CD4-positive, alpha-beta T cell treated with Interferon alpha-2 for 1 hour (primary cell): ENCODE data around the gene PEDS1.
"Not testable (repeated sequence)": the region's sequence is repeated elsewhere in the genome, so short reads cannot be mapped to it uniquely, and the experiment has no call there.

ENCODE experiments used
- DNase-seq, 2 donors: peaks; one replicate each; pipeline ENCODE4 v3.0.0-alpha.2; 2020 to 2022

The PEDS1 gene

DNA sequence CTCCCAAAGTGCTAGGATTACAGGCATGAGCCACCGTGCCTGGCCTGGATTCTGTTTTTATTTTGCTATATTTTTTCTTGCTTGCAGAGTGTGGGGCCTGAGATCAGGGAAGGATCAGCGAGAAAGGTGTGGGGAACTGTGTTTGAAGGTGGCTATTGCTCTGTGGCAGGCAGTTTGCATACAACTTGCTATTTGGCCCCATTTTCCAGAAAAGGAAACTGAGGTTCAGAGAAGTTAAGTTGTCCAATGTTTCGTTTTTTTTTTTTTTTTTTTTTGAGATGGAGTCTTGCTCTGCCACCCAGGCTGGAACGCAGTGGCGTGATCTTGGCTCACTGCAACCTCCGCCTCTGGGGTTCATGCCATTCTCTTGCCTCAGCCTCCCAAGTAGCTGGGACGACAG lies 8.0 kb upstream of the PEDS1 start:
- DNase-seq, result not testable (repeated sequence)

DNA sequence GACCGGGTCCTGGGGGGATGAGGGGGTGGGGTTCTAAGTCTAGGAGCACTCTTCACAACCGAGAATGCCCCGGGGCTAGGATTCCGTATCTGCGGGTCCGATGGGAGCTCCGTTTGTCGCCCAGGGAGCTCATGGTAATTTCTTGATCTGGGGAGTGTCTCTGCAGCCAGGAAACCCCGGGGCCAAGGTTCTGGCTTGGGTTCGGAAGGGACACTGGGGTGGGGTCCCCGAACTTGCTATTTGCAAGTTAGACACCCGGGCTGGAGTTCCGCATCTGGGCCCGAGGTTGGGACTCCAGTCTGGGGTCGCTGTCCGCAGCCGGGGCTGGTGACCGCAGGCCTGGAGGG lies 397 bp downstream of the PEDS1 start:
- no peak for DNase-seq

DNA sequence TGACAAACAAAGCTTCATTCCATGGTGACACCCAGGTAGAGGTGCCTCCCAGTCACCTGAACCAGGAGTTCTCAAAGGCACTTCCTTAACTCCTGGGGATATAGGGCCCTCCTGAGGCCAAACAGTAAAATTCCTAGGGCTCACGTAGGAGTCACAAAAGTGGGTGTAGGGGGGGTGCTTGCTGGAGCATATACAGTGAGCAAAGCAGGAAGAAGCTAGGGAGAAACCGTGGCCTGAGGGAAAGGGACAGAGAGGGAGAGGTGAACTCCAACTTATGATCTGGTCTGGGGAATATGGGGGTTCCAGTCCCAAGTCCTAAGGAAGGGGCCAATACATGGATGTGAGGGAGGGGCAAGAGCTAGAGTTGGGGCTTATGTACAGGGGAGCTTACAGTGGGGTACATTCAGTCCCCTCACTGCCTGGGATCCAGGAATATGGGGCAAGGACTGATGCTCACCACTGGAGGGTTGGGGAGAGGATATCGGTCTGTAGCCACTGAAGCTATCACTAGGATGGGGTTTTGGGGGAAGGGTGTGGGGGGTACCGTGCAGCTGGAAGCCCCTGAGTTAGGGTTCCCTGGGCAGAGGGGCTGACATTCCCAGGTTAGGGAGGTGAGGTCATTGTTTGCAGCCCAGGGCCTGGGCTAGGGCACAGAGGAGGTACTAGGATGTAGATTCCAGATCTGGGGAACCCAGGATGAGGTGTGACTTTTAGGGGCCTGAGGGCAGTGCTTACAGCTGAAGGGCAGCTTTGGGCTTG lies 950 bp downstream of the PEDS1 start:
- peak in 1 of 2 donors; percentile 13 for DNase-seq

DNA sequence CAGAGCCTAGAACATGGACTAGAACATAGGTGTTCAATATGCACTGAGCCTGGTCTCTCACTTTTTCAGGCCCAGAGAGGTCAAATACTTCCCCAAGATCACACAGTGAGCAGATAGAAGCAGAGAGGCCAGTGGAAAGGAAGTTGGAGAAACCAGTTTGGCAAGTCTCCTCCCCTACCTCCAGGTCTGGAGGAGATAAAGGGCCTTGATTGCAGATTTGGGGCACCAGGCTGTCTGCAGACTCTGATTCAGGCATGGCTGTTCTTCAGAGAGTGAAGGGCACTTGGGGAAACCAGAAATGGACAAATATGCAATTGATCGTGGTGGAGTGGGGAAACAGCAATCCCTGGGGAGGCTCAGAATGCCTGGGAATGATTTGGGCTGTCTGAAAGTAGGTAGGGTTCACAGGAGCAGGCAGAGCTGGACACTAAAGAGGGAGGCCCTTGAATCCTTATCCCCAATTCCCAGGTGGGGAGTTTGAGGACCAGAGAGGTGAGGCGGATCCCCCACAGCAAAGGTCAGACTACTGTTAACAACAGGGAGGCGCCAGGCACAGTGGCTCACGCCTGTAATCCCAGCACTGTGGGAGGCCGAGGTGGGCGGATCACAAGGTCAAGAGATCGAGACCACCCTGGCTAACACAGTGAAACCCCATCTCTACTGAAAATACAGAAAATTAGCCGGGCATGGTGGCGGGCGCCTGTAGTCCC lies 2.3 kb downstream of the PEDS1 start:
- DNase-seq, result no peak

DNA sequence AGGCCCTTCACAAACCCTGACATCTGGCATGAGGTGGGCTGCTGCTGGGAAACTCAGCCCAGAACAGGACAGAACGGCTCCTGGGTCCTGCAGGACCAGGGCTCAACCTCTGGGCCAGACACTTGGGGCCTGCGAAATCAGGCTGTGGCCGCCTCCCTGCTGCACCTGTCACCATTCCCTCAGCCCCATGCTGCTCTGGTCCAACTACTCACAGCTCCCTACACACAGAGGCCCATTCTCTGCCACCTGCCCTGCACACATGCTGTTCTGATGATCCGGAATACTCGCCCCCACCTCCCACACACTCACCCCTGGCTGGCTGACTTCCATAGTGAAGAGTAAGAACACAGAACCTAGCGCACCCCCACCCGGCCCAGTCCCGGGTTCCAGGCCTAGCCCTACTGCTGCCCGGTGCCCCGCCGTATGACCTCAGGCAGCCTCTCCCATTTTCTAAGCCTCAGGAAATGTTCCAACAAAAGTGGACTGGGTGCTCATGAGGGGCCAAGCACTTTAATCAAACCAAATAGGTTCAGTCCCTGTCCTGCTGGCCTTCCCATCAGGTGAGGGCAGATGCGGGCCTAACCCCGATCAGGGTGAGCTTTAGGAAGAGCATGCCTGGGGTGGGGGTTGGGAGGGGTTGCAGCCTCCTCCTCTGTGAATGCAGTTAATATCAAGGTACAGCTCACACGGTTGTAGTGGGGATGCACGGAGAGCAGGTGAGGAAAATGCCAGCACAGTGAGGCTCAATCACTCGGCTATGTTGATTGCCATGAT lies 3.9 kb downstream of the PEDS1 start:
- no peak for DNase-seq

DNA sequence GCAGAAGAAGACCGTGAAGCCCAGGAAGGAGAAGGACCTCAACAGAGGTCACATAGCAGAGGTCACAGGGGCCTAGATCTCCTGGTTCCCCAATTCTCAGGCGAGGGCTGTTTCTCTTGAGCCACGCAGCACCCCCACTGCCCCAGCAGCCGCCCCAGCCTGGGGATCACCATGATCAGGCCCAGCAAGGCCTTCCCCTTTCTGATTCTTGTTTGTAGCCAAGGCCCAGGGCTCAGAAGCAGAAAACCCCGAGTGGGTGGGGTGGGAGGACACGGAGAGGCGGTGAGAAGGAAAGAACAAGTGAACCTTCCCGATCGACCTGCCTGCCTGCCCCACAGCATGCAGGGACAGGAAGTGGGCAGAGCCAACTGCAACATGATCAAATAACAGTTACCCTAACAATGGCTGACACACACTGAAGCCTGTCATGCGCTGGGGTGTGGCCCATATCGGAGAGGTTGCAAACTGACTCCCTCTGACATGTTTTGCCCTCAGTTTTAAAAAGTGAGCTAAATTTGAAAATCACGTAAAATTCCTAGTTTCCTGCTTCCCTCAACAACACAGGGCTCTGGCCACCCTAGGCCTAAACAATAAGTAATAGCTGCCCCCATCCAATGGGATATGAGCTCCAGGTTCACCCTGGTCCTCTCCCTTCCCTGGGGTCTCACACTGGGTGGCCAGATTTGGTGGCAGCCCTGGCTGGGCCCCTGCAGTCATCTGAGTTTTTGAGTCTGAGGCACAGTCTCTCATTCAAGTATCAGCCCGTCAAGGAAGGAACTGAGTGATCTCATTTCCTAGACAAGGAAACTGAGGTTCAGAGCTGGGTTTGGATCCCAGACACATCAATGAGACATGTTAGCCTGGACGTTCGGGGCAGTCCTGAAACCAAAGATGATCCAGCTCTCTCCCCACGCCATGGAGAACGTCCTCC lies 6.5 kb downstream of the PEDS1 start:
- peak; percentile 82 to 86 for DNase-seq

DNA sequence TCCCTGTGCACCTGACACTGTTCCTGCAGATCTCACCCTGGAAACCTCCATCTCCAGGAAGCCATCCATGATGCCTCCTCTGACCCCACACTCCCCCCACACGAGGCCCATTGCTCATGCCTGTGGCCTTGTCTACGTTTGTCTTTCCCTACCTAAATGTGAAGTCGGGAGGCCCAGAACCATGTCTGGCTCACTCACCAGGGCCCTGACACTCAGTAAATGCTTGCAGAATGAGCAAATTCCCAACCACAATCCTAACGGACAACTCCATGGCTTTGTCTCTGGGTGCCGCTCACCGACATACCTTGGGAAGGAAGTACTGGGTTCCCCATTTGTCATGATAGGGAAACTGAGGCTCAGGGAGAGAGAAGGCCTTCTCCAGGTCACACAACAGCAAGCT lies 7.3 kb downstream of the PEDS1 start:
- no peak for DNase-seq

DNA sequence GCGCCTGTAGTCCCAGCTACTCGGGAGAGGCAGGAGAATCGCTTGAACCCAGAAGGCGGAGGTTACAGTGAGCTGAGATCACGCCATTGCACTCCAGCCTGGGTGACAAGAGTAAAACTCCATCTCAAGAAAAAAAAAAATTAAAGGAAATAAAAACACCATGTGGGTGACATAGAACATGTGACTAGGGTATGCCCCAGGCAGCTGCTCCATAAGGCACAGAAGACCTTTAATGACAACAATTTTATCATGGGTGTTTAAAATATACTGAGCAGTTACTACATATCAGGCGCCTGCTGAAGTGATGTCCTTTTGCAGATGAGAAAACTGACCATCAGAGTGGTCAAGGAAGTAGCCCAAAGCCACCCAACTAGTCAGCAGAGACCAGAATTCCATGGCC lies 8.0 kb downstream of the PEDS1 start:
- no peak for DNase-seq

DNA sequence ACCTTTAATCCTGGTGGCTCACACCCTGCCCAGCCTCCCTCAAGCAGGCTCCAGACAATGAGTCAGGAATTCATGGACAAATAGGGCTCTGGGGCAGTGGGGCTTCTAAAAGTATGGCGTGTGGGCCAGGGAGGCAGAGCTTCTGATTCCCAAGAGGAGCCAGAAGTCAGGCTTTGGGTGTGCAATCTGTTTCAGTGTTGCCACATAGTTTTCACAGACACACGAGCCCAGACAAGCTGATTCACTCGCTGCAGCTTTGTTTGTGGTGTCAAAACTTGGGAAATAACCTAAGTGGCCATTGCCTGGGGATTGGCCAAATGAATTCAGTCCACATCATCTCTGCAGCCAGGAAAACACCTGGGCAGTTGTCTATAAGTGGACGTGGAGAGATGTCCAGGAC lies 9.2 kb downstream of the PEDS1 start:
- DNase-seq, result peak in 1 of 2 donors; percentile 52

DNA sequence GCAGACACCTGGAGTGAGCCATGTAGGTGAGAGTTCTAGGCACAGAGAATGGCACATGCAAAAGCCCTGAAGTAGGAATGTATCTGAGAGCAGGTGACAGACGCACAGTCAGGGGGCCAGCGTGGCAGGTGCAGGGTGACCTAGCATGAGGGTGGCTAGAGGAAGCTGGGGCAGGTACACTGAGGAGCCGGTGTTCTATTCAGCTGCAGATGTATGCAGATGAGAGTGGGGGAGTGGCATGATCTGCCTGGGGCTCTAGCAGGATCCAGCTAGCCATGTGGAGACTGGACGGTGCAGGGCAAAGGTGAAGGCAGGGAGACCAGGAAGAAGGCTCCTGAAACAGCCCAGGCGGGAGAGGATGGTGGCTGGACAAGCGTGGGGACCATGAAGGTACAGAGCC lies 10.7 kb downstream of the PEDS1 start:
- no peak for DNase-seq

DNA sequence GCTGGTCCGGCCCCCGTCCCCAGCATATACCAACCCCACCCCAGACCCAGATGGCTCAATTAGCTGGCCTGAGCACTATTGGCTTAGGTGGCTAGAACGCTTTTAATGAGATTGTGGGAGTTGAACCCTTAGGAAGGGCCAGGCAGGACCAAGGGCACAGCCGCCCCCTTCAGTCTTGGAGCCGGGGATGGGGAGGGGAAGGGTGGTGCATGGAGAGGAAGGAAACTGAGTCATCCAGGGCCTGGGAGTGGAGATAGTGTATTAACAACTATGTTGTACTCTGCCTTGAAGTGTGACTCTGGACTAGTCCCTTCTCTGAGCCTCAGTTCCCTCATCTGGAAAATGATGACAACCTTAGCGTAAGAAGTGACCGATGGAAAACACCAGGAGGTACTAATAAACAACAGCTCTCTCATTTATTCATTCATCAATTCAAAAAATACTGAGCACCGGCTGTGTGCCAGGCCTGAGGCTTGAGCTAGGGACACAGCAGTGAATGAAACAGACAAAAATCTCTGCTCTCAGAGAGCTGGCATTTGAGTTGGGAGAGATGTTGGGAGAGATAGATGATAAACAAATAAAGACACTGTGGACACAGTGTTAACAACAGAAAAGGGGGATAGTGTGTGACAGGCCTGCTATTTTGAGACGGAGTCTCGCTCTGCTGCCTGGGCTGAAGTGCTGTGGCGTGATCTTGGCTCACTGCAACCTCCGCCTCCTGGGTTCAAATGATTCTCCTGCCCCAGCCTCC lies 11.5 kb downstream of the PEDS1 start:
- no peak for DNase-seq

DNA sequence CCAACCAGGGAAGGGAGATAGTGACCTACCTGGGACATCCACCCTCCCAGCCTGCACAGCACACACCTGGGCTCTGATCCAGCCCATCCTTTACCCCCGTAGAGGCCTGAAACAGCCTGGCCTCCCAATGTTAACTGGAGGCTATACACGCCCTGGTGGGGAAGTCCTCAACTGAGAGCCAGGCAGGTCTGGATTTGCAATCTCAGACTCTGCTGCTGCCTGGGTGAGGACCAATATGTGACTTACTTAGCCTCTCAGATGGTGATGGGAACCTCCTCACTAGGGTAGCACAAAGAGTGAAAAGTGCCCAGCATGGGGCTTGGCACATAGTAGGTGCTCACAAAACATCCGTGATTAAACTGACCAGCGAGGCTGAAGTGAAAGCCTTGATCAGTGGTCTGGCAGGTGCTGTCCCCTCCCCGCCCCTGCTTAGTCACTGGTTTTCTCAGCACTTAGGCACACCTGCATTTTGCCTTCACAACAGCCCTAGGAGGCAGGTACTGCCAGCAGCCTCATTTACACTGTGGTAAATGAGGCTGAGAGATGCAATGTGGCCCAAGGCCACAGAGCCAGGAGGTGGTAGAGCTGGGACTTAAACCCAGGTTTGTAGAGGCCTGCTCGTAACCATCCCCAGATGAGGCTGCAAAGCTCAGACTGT lies 12.4 kb downstream of the PEDS1 start:
- DNase-seq, result no peak

DNA sequence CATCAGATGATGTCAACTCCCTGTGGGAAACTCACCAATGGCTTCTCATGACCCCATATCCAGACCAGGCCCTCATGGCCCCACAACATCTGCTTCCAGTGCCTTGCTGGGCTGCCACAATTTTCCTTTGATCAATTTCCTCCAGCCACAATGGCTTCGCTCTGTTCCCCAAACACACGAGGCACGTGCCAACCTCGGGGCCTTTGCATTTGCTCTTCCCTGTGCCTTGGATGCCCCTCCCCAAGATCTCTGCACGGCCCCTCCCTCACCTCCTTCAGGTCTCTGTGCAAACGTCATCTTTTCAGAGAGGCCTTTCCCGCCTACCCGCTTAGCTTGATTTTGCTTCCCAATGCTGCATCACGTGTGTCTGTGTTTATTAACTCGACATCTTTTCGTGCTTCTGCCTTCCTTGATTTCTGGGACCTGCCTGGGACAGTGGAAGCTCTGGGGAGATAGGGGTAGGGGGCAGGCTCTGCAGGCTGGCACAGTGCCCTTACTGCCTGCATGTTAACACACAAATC lies 13.1 kb downstream of the PEDS1 start:
- no peak for DNase-seq

DNA sequence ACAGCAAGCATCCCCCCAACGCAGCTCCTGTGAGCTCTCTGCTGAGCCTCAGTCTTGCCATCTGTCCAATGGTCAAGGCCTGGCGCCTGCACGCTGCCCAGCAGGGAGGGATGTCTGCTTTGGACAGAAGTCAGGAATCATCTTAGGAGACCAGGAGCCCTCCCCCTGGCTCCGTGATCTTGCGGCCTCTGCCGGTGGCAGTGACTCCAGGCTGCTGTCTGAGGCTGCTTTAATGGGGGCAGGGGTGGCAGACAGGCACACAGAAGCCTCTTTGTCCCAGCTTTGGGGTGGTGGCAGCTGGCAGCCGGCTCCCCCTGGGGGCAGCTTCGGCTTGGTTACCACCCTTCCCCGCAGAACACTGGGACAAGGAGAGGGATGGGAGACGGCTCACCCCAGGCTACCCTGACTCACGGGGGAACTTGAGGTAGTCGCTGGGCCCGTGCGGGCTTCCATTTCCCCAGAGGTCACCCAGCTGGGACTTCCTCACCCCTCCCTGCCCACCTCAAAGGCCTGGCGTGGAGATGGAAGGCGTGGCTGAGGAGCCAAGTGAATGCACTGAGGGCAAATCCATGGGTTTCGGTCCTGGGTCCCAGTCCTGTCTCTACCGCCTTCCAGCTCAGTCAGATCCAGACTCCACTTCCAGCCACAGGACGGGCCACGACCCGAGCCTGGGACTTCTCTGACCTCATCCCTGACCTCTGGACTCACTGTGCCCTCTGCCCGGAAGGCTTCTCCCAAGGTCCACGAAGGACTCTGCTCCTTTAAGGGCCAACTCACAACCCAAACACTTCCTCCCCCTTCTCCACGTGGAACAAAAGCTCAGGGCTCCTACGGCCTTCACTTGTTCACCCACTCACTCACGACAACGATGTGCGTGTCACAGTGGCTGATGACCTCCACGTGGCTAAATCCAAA lies 14.8 kb downstream of the PEDS1 start:
- DNase-seq, result no peak

DNA sequence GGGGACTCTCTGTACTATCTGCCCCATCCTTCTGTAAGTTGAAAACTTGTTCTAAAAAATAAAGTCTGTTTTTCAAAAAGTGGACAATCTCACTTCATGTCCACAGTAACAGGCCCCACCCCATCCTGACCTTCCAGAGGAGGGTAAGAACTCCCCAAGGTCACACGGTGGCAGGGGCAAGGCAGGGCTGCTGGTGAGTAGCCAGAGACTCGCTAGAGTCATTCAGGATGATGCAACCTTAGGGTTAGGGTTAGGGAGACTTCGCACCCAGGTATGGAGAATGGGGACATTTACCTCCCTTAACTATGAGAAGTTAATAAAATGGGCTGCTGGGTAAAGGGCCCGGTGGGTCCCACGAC lies 15.4 kb downstream of the PEDS1 start:
- no peak for DNase-seq

DNA sequence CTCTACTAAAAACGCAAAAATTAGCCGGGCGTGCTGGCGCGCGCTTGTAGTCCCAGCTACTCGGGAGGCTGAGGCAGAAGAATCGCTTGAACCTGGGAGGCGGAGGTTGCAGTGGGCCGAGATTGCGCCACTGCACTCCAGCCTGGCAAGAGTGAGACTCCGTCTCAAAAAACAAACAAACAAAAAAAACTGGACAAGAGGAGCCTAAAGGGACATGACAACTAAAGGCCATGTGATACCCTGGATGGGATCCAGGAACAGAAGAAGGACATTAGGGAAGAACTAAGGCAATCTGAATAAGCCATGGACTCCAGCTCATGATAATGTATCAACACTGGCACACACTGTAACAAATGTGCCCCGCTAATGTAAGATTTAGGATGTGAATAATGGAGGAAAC lies 15.8 kb downstream of the PEDS1 start:
- not testable (repeated sequence) for DNase-seq

DNA sequence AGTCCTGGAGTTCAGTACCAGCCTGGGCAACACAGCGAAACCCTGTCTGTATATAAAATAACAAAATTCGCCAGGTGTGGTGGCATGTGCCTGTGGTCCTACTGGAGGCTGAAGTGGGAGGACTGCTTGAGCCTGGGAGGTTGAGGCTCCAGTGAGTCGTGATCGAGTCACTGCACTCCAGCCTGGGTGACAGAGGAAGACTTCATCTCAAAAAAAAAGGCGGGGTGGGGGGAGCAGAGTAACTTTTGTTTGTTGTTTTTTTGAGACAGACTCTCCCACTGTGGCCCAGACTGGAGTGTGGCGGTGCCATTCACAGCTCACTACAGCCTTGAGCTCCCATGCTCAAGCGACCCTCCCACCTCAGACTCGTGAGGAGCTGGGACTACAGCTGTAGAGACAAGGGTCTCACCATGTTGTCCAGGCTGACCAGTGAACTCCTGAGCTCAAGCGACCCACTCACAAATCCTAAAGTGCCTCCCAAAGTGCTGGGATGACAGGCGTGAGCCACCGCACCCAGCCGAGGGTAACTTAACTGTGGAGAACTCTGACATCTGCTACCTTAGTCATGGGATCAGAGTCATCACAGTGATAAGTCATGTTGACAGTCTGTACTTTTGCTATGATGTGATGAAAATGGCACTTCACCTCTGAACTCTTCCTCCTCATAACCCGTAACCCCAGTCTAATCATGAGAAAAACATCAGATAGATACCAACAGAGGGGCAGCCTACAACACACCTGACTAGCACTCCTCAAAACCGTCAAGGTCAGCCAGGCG lies 16.5 kb downstream of the PEDS1 start:
- DNase-seq, result no peak

DNA sequence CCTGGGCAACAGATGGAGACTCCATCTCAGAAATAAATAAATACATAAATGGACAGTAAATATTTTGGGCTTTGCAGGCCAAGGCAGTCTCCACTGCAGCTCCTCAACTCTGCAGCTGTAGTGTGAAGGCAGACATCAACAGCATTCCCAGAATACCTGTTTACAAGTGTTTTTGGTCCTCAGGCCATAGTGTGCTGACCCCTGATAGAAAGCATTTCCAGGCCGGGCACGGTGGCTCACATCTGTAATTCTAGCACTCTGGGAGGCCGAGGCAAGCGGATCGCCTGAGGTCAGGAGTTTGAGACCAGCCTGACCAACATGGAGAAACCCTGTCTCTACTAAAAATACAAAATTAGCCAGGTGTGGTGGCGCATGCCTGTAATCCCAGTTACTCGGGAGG lies 18.4 kb downstream of the PEDS1 start:
- DNase-seq, result not testable (repeated sequence)

DNA sequence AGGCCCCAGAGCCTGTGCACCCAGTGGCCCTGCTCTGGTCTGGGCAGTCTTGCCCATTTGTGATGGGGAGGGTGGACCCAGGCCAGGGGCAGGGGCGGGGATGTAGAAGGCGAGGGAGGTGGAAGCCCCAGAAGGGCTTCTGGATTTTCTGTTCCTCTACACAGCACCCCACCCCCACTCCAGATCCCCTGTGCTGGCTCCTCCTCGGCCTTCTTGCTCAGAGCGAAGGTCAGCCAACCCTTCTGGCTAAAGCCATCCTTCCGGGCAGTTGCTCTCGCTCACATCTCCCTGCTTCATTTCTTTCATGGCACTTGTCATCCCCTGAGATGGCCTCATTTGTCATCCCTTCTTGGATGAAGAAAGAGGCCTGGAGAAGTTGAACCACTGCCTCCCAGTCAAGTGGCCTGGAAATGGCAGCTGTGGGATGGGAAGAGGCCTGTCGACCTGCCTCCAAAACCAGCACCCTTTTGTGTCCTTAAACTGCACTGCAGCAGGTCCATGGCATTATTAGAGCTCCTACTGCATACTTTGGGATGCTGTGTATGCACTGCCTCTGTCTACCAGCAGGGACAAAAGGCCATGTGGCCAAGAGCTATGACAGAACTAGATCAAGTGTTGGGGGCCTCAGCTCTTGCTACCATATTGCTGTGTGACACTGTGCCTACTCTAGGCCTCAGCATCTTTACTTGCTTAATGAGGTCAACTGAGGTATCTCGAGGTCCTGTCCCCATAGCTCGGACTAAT lies 19.9 kb downstream of the PEDS1 start:
- no peak for DNase-seq
